Measurements from ENCODE around the gene CACNA2D1. TPM values are rescaled to one million over a fixed set of nuclear protein-coding genes. Genes with fewer than 3 reads are reported as not detected.

The CACNA2D1 gene
- 17.2 TPM for total RNA-seq

DNA sequence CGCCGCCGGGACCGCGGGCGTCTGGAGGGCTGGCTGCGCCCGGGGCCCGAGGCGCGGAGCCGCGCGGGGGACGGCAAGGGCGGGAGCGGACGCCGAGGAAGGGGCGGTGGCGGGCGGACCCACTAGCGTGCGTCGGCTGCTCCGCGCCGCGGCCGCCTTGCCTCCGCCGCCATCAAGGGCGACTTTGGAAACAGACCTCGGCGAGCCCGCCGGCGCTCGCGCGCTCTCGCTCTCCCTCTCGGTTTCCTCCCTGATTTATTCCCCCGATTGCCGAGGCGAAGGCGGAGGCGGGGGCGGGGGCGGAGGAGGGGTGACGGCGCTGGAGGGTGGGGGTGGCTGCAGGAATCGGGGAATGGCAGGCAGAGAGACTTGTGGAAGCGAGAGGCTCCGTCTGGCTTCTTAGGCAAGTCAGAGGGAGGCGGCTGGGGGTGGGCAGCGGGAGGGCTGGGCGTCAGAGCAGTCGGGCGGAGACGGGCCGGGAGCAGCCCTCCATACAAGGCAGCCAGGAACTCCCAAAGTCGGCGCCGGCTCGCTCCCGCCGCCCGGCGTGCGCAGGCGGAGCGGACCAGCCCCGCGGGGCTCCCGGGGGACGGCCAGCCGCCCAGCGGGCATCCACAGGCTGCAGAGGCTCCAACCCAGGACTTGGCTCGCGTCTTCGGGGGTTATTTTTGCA is at the start of gene CACNA2D1:
TSS of gene CACNA2D1 (minus strand) at position 231 of the 673 bp plus-strand sequence.
- peak; percentile 72 for DNase-seq (ENCODE audit: low spot score)

DNA sequence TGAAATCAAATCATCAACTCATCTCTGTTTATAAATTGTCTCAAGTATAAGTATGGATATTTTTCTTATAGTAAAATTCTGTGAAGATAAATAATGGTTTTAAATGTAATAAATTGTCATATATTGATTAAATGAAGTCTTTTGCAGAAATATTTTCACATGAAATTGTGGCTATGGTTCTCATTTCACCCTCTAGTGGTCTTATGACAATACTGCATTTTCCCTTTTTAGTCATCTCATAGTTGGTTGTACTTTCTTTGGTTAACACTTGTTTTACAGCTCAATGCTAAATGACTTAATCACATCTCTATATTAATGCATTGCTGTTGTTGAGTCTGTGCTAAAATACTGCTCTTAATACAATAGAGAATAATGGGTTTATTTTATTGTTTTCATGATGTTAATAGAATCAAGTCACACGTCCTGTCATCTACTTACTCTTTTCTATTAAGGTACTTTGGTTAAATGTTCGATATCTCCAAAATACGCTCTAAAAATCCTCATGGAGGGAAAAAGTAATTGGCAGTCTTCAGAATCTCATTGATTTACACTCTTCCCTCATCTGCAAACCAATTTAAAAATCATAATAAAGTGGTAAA is 38.0 kb upstream of the CACNA2D1 start:
- no peak for DNase-seq (ENCODE audit: low spot score)

GRCh38 chr7:82477733-82478515 is 34.3 kb upstream of the CACNA2D1 start:
- DNase-seq (ENCODE audit: low spot score) = no peak

DNA sequence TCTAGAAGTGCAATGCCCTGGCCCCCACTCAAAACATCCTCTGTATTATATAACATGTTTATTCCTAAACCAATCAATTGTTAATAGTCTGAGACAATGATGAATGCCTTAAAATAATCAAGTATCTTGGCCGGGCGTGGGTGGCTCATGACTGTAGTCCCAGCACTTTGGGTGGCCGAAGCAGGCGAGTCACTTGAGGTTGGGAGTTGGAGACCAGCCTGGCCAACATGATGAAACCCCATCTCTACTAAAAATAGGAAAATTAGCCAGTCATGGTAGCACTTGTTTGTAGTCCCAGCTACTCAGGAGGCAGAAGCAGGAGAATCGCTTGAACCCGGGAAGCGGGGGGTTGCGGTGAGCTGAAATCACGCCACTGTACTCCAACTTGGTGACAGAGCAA is 29.4 kb upstream of the CACNA2D1 start:
- no peak for DNase-seq (ENCODE audit: low spot score)

- DNase-seq (ENCODE audit: low spot score) = no peak
Observed at GRCh38 chr7:82471351-82472020, 27.9 kb upstream of the CACNA2D1 start.

GRCh38 chr7:82469207-82469606 is 25.6 kb upstream of the CACNA2D1 start:
- DNase-seq (ENCODE audit: low spot score) = no peak

DNA sequence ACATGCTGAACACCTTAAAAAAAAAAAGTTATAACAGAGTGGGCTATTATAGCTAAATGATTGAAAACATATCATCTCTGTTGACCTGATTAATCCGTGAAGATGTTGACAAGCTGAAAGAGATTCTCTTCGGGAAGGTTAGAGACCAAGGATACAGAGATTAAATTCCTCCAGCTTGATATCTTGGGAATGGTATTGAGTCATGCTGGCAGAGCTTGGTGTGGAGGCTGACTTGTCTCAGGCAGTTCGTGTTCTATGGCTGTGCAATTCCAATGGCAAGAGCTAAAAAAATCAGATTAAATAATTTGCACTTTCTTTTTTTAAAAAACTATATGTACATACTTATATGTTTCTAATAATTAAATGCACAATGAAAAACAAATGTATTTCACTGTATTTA is 24.9 kb upstream of the CACNA2D1 start:
- no peak for DNase-seq (ENCODE audit: low spot score)

DNA sequence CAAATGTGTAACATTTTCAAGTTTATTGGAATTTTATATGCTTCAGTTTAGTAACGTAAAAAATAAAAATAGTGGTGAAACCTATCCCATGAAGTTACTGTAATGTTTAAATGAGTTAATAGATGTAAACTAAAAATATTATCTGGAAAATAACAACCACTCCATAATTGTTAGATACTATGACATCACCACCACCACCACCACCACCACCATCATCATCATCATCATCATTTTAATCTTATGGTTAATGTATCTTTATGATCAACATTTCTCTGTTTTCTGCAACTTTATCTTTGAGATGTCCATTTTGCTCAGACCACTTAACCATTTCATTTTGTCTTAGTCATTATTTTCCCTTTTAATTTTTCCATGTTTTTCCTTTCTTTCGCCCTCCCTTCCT is 23.4 kb upstream of the CACNA2D1 start:
- no peak for DNase-seq (ENCODE audit: low spot score)

DNA sequence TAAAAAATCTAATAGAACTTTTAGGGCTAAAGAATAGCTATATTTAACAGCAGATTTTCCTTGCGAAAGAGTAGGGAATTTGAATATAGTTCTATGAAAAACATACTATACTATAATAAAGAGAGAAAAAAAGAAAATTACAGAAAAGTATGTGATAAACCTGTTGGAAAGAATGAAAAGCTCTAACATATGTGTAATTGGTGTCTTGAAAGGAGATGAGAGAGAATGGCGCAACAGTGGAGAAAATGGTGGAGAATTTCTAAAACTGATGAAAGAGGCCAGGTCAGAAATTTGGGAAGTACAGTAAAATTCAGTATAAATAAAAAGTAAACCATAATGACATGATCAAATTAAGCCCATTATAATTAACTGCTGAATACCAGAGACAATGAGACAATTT is 20.8 kb upstream of the CACNA2D1 start:
- no peak for DNase-seq (ENCODE audit: low spot score)

GRCh38 chr7:82455295-82455694 is 11.7 kb upstream of the CACNA2D1 start:
- DNase-seq (ENCODE audit: low spot score) = no peak

GRCh38 chr7:82450759-82451158 is 7.2 kb upstream of the CACNA2D1 start:
- no peak for DNase-seq (ENCODE audit: low spot score)

GRCh38 chr7:82449910-82450309 is 6.3 kb upstream of the CACNA2D1 start:
- DNase-seq (ENCODE audit: low spot score) = no peak

DNA sequence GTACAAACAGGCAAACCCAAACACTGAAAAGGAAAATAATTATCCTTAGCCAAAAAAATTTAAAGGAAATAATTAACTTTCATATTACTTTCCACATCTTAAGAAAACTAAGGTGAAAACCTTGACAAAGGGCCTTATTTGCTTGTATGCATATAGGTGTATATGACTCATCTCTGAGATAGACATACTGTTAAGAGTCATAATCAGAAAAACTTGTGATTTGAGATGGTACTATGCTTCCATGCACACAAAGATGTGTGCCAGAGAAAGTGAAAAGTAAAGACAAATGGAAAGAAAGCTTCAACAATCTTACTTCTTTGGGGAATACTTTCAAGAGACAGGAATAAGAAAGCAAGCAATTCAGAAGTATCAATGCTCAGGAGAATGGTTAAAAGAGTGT is 3.3 kb upstream of the CACNA2D1 start:
- no peak for DNase-seq (ENCODE audit: low spot score)

DNA sequence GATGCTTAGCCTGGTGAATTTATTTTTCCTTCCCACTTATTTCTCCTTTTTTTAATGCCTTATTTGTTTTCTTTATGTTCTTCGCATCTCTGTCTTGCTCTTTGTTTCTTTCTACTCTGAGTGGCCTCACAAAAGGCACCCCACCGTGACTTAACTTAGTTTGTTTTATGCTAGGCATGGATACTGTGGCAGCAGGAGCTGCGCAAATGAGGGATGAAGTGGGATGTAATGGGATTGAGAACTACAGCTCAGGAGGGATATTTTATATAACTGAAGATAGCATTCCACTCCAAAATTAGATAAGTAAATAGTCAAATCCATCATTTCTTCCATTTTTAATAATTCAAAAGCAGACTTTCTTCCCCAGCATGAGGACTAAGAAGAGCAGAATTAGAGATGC is 1.7 kb upstream of the CACNA2D1 start:
- no peak for DNase-seq (ENCODE audit: low spot score)

DNA sequence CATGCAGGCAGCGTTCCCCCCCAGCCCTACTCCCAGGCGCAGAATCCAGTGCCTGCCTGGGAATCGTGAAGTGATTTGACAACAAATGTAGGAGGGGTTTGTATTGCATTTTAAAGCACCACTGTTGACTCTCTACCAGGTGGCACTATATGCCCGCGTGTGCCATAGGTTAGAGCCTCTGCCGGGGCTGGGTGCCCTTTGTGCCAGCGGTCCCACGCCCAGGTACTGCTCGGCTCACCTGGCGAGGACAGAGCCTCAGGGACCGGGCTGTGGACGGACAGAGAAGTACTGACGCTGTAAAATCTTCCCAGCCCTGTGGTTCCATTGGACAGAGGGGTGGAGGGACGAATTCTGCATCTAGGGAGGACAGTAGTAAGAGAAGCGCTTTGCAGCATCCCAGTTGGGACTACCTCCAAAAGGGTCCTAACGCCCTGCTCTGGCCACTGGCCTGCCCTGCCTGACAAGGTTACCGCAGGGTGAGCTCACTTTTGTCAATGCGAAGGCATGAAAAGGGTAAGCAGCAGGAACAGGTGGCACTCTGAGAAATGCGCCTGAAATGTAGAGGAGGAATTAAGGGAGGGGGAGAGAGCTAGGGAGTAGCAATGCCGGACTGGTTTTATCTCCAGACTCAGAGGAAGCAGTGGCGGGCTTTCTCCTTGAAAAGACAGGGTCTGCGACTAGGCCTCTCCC is 788 bp upstream of the CACNA2D1 start:
- DNase-seq (ENCODE audit: low spot score) = no peak

DNA sequence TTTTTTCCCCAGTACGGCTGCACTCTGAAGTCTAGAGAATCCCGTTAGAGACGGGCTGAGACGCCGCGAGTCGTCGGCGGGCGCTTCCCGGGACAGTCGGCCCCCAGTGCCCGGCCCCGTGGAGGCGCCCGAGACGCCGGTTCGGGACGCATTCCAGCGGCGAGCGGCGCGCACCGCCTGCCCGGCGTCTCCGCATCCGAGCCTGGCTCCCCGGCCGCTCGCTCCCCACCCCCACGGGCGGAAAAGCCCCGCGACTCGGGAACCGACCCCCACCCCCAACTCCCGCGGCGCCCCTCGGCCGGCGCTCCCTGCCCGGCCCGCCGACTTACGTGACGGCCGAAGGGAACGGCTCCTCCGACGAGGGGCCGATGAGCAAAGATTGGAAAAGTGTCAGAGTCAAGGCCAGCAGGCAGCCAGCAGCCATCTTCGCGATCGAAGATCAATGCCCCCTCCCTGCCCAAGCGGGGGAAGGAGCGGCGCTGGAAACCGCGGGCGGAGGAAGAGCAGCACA is 486 bp downstream of the CACNA2D1 start:
- no peak for DNase-seq (ENCODE audit: low spot score)

- DNase-seq (ENCODE audit: low spot score) = no peak
Observed at GRCh38 chr7:82442492-82443035, 1.0 kb downstream of the CACNA2D1 start.

DNA sequence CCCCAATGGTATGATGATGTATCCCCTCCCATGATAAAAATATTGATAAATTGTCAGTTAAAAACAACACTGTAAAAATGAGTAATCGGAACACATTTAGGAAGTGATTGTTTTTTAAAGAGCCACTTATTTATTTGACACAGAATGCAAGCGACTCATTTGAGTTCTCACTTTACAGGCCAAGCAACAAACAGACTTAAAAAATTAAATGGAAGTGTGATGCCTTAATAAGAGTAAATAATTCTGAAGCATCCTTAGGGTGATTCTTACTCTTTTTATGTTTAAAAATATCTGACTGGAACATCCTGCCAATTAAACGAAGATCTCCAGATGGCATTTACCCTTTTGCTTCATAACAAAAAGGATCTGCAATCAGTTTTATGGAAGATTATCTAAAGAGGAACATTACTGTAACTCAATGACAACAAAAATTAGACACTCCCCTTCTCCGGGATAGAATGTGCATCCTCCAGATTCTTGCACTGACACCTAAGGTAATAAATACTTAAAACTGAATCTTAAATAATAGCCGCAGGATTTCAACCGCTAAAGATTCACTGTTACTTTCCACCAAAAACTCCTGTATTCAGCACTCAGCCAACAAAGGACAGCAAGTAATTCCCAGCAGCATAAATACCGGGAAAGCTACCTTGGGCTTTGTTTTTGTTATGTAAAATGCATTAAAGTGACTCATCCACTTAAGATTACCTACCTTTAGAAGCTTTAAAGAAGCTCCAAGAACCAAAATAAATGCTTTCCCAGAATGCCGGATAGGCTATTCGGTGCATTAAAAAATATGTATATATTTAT is 1.7 kb downstream of the CACNA2D1 start:
- DNase-seq (ENCODE audit: low spot score) = no peak

- no peak for DNase-seq (ENCODE audit: low spot score)
Observed at GRCh38 chr7:82438521-82438920, 5.1 kb downstream of the CACNA2D1 start.

DNA sequence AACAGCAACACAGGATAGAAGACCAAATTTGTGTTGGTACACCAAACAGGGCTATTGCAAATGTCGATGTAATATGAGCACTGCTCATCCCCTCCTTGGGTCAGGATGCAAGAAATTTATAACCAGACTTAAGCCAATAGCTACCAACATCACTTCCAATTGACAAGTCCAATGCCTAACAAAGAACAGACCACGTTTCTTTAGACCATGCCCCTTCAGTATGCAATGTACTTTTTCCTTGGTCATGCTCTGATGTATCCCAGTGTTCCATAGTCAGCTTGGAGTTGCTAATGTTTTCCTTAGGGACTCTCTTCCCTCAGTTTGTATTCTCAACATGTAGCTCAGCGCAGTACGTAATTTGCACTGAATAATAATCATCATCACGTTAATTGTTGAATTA is 7.8 kb downstream of the CACNA2D1 start:
- no peak for DNase-seq (ENCODE audit: low spot score)

All from mucosa of gallbladder (tissue), 1 donor.